Epithelial cell of esophagus (primary cell): ENCODE data around the gene FHOD3.

Source experiments
- DNase-seq: peaks from one replicate; pipeline ENCODE4 v3.0.0; 2010; ENCODE audit warnings: low read depth
- H3K4me3 ChIP-seq: 2 replicates; pipeline ENCODE4 v1.5.1; 2011; ENCODE audit warnings: mild to moderate bottlenecking, low read length, control low read depth
- TF ChIP-seq, protein P1 (sequence below): IDR thresholded peaks from 2 replicates; pipeline ENCODE4 v1.5.1; 2011; ENCODE audit warnings: low read depth, mild to moderate bottlenecking, low read length, control low read depth, inconsistent platforms; ENCODE audit not compliant: insufficient read depth; ENCODE audit errors: missing control alignments

FHOD3 gene

GRCh38 chr18:36578871-36579710 lies 281.6 kb downstream of the FHOD3 start:
- DNase-seq = no peak
- no peak overlapping the region for H3K4me3 ChIP-seq
- TF ChIP-seq, protein P1, sequence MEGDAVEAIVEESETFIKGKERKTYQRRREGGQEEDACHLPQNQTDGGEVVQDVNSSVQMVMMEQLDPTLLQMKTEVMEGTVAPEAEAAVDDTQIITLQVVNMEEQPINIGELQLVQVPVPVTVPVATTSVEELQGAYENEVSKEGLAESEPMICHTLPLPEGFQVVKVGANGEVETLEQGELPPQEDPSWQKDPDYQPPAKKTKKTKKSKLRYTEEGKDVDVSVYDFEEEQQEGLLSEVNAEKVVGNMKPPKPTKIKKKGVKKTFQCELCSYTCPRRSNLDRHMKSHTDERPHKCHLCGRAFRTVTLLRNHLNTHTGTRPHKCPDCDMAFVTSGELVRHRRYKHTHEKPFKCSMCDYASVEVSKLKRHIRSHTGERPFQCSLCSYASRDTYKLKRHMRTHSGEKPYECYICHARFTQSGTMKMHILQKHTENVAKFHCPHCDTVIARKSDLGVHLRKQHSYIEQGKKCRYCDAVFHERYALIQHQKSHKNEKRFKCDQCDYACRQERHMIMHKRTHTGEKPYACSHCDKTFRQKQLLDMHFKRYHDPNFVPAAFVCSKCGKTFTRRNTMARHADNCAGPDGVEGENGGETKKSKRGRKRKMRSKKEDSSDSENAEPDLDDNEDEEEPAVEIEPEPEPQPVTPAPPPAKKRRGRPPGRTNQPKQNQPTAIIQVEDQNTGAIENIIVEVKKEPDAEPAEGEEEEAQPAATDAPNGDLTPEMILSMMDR = no peak

DNA sequence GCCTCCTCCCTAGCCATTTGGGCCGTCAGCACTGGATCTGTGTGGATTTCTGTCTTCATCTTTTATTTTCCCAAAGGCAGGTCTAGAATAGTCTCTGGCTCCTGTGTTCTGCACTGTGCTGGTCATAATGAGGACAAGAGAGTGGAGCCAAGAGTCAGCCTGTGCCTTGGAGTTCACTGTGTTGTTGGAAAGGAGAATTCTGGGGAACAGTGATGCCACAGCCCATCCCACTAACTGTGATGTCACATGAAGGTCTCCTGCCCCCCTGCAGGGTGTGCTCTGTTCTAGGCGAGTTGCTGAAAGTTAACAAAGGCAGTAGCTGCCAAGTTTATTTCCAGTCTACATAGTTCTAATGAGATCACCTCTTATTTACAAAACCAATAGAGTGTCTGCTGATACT lies 282.8 kb downstream of the FHOD3 start:
- H3K4me3 ChIP-seq = no peak overlapping the region
- TF ChIP-seq, protein P1 = peak; percentile 37
- DNase-seq = peak; percentile 54

- TF ChIP-seq, protein P1 = no peak
- peak; percentile 72 for DNase-seq
- H3K4me3 ChIP-seq = no peak overlapping the region
Observed at GRCh38 chr18:36580874-36581750, 283.6 kb downstream of the FHOD3 start.

DNA sequence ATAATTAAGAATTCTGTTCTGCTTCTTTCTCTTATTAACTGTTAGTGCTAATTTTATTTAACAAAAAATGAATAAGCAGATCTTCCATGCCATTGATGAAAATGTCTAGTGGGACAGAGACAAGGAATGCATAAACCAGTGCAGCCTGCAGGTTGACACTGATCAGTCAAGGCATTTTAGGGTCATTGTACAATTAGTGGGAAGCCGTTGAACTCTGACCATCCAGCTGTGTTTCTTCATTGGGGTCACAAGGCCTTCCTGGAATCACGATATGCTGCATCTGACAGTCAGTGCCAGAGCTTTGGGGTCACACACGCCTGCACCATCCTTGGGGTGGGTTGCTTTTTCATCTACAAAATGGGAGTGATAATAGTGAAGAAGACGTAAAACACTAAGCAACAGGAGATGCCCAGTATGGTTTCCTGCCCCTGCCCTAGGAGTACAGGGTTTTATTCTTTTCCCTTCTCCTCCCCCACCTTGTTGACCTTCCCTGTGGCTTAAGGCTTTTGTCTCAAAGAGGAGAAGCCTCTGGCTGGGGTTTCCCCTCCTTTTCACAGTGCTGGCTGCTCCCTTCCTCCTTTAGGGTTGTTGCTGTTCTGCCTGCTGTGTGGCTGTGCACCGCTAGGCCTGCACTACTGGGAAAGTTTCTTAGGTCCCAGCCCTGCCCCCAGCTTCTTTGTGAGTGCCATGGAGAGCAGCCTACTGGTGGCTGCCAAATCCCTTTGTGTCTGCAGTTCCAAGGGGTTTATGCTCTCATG lies 285.7 kb downstream of the FHOD3 start:
- no peak overlapping the region for H3K4me3 ChIP-seq
- TF ChIP-seq, protein P1 = no peak
- peak; percentile 36 for DNase-seq

DNA sequence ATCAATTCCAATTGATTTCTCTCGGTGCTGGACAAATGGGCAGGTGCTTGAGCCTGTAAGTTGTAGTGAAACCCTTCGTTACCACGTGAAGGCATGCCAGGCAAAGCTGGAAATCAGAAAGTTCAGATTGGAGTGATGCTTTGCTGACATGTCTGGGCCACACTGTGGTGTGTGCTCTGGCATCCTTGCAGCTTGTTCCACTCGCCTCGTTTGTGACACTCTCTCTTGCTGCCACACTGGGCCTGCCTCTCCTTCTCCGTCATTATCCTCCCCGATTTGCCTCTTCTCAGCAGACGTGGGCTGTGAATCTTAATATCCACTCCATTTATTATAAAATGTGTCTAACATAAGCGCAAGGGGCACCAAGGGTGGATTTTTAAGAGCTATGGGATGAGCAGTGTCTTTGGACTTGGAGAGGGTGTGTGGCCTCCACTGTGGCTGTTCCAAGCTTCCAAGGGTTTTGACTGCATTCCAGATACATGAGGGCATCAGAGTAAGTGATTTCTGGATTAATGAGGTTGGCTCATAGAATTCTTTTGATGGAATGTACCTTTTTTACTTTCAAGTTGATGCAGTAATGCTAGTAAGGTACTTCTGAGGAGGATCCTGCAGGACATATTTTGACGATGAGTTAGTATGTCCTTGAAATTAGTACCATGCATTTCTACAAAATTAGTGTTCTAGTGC lies 292.5 kb downstream of the FHOD3 start:
- no peak overlapping the region for H3K4me3 ChIP-seq
- TF ChIP-seq, protein P1 = no peak
- peak; percentile 77 for DNase-seq

DNA sequence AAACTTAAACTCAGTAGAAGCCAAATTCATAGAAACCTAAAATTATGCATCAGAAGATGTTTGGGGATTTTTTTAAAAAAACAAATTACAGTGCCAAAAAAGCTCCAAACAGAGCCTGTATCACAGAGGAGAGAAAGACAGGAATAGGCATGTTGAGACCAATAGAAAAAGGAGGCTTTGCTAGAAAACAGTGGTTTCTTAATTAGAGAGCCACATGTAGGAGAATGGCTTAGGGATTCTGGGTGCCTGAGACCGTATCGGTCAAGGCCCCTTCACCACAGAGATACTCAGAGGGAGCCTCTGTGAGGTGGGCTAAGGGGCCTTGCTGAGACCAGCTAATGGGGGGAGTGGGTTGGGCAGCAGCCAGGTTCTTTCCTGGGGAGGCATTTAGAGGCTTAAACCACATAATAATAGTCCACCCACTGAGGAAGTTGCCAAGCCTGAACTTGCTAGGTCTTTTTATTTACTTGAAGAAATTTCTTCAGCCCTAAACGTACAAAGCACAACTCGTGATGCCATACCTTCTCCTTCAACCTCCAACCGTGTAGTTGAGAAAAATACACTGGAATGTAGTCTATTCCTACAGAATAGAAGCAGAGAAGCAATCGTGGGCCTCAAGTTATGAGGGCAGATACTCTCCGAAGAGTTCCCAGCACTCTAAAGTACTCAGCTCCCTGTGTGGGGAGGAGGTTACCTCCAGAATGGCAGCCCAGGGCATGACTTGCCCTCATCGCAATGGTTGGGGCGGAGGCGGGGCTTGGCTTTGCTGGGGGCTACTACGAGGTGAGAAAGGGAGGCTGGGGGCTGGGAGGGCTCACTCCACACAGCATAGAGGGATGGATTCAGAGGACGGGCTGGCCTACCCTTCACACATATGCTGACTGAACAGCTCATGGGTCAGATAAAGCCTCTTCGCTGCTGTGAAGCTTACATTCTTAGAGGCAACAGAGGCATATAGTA lies 293.4 kb downstream of the FHOD3 start:
- TF ChIP-seq, protein P1 = no peak
- no peak overlapping the region for H3K4me3 ChIP-seq
- peak; percentile 64 for DNase-seq
